ENCODE results near the gene HSPA12A.

The HSPA12A gene

DNA sequence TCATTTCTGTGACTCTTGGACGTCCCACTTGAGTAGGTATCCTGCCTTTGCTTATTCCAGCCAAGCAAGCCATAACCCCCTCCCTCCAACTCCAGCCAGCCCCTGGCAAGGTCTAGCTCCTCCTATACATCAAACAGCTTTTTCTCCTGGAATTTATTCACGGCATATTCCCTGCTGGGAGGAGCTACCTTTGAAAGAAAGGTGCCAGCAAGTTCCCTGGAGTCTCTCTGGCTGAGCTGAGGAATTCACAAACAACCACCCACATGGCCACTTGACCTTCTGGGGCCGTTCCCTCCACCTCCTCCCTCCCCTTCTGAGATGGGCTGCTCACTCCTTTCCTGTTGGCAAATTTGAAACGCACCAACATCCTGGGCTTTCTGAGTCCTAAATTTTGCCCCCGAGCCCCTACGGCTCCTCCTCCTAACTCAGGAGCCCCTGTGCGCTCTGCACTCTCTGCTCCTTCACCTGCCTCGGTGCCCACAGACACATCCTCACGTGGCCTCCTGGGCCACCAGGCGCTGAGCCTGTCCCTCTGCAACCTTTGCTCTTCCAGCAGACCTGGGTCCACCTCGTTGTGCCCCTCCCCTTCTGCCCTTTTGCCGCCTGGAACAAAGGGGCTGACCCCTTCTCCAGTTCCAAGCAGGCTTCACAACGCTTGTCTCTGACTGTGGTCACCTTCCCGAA, 48.0 kb downstream of the HSPA12A start:
- Histone ChIP-seq H3K9me3 (ENCODE audit: control insufficient read depth, insufficient read depth, low read length) (no peaks in the 10 kb centered on the region), H3K9ac (ENCODE audit: low read depth, low read length) (no peak overlapping the region), H3K4me3 (ENCODE audit: low read depth, low read length) (no peak overlapping the region), H3K36me3 (ENCODE audit: control insufficient read depth, insufficient read depth, low read length) (no peaks in the 10 kb centered on the region), H3K27me3 (ENCODE audit: control insufficient read depth, insufficient read depth, low read length) (no peaks in the 10 kb centered on the region), H3K4me1 (ENCODE audit: control insufficient read depth, insufficient read depth, low read length) (peaks cover 15% of the 10 kb centered on the region)

DNA sequence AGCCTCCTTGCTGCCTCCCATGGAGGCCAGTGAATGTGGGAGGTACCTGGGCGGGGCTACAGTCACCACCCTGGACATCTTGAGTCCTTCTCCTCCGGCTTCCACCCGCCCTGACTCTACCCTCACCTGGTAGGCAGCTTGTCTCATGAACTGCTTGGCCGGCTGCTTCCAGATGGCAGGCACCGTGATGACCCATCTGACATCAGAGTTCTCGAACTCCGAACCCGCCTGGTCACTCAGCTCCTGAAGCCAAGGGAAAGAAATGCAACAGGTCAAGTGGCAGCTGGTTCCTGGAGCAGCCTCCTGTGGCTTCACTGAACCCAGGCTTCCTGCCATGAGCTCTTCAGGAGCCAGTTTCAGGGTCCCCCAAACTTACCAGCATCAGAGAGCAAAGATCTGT, 50.1 kb downstream of the HSPA12A start:
- H3K9me3 ChIP-seq (ENCODE audit: control insufficient read depth, insufficient read depth, low read length) = no peaks in the 10 kb centered on the region

GRCh38 chr10:116691635-116692034, 50.7 kb downstream of the HSPA12A start:
- no peaks in the 10 kb centered on the region for H3K36me3 ChIP-seq (ENCODE audit: control insufficient read depth, insufficient read depth, low read length)
- no peak overlapping the region for H3K4me3 ChIP-seq (ENCODE audit: low read depth, low read length)
- no peaks in the 10 kb centered on the region for H3K27me3 ChIP-seq (ENCODE audit: control insufficient read depth, insufficient read depth, low read length)
- H3K9ac ChIP-seq (ENCODE audit: low read depth, low read length) = no peak overlapping the region
- H3K4me1 ChIP-seq (ENCODE audit: control insufficient read depth, insufficient read depth, low read length) = peaks cover 15% of the 10 kb centered on the region
- H3K9me3 ChIP-seq (ENCODE audit: control insufficient read depth, insufficient read depth, low read length) = no peaks in the 10 kb centered on the region

More for the DNA sequence above, 50.1 kb downstream of the HSPA12A start:
- Histone ChIP-seq H3K27me3 (ENCODE audit: control insufficient read depth, insufficient read depth, low read length) (no peaks in the 10 kb centered on the region), H3K9ac (ENCODE audit: low read depth, low read length) (no peak overlapping the region), H3K4me3 (ENCODE audit: low read depth, low read length) (no peak overlapping the region), H3K36me3 (ENCODE audit: control insufficient read depth, insufficient read depth, low read length) (no peaks in the 10 kb centered on the region), H3K4me1 (ENCODE audit: control insufficient read depth, insufficient read depth, low read length) (peaks cover 15% of the 10 kb centered on the region)

DNA sequence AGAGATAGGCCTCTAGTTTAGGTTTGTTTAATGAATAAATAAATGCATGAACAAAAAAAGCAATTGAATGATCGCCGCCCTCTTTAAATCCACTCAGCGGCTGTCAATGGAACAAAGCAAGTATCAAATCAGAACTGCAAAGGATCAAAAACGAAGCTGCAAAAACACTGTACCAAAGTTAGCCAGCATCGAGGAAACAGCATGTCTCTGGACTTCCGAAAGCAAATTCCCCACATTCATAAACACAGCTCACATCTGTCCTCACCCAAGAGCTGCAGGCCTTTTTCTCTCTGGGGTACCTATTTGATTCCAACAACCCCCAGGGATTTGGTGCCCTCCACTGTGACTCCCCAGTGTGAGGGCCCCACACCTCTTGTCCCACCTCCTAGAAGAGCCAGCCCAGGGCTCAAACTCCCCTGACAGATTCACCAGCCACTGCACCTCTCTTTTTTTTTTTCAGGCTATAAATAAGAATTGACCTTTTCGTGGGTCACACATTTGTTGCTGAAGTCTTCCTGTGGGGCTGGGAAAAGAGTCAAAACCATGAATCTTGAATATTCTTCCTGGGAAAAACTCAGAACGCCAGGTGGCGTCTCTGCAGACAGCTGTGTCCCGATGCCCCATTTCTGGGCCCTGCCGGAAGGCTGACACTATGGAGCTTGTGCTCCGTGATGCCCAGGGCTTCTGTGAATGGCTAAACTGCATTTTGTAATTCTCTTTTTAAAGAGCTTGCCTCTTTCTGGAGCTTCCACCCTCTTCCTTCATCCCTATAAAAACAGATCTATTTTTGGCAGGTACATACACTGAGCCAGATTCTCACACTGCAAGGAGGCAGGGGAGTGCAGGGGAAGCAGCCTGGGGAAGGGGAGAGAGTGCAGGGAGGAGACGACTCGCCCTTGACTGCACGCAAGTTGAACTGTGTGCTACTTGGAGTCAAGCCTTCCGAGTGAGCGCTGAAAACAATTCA, 51.7 kb downstream of the HSPA12A start:
- Histone ChIP-seq H3K4me1 (ENCODE audit: control insufficient read depth, insufficient read depth, low read length) (peaks cover 15% of the 10 kb centered on the region), H3K36me3 (ENCODE audit: control insufficient read depth, insufficient read depth, low read length) (no peaks in the 10 kb centered on the region), H3K9ac (ENCODE audit: low read depth, low read length) (no peak overlapping the region), H3K9me3 (ENCODE audit: control insufficient read depth, insufficient read depth, low read length) (no peaks in the 10 kb centered on the region), H3K4me3 (ENCODE audit: low read depth, low read length) (no peak overlapping the region), H3K27me3 (ENCODE audit: control insufficient read depth, insufficient read depth, low read length) (no peaks in the 10 kb centered on the region)

GRCh38 chr10:116689744-116690143, 52.6 kb downstream of the HSPA12A start:
- Histone ChIP-seq H3K27me3 (ENCODE audit: control insufficient read depth, insufficient read depth, low read length) (no peaks in the 10 kb centered on the region), H3K4me3 (ENCODE audit: low read depth, low read length) (no peak overlapping the region), H3K4me1 (ENCODE audit: control insufficient read depth, insufficient read depth, low read length) (peaks cover 15% of the 10 kb centered on the region), H3K9ac (ENCODE audit: low read depth, low read length) (no peak overlapping the region), H3K9me3 (ENCODE audit: control insufficient read depth, insufficient read depth, low read length) (no peaks in the 10 kb centered on the region), H3K36me3 (ENCODE audit: control insufficient read depth, insufficient read depth, low read length) (no peaks in the 10 kb centered on the region)

DNA sequence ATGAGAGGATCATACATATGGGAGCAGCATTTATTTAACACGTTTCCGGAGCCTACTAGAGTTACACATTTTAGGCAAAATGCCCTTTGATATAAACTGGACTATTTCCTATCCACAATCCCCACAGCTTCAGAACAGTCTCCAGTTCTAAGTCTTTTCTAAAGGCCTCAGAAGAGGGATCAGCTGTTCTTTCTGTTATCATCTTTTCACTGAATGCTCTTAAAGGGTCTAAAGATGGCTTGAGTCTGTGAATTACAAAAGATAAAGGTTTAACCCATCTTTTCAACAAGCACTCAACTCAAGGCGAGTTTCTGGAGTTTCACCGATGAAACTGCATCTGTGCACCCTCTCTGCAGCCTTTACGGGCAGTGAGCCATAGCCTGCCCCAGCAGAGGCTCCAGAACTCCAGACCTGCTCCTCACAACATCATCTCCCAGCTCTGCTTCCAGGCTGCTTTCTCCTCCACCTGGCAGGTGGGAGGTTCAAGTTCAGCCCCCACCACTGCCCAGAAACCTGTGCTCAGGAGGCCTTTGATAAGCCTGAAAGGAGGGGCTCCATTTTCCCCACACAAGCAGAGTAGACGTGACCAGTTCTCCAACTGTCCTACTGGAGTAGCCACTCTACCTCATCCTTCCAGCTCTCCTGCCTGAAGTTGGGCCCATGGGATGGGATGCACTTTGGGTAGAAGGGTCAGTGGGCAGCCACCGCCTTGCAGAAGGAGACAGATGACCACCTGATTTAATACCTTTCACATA, 53.4 kb downstream of the HSPA12A start:
- Histone ChIP-seq H3K36me3 (ENCODE audit: control insufficient read depth, insufficient read depth, low read length) (no peaks in the 10 kb centered on the region), H3K27me3 (ENCODE audit: control insufficient read depth, insufficient read depth, low read length) (no peaks in the 10 kb centered on the region), H3K4me3 (ENCODE audit: low read depth, low read length) (no peak overlapping the region), H3K9me3 (ENCODE audit: control insufficient read depth, insufficient read depth, low read length) (no peaks in the 10 kb centered on the region), H3K9ac (ENCODE audit: low read depth, low read length) (no peak overlapping the region), H3K4me1 (ENCODE audit: control insufficient read depth, insufficient read depth, low read length) (peaks cover 14% of the 10 kb centered on the region)

DNA sequence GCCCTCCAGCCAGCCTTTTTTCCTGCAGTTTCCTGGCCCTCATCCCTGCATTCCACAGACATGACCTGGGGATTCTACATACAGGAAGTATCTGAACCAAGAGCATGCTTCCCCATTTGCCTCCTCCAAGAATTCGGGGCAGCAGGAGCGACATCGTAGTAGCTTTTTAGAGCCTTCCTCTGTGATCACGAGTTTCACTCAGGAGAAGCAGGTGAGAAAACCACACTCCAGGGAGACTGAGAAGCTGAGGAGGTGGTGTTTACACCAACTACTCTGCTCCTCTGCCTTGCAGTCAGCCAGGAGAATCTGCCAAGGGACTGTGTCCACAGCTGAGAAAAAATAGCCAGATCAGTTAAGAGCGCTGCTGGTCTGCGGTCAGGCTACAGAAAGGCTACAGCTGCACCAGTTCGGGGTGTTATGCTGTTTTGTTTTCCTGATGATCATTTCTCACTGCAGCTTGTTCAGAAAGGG, 54.1 kb downstream of the HSPA12A start:
- H3K9ac ChIP-seq (ENCODE audit: low read depth, low read length) = no peak overlapping the region
- peaks cover 12% of the 10 kb centered on the region for H3K4me1 ChIP-seq (ENCODE audit: control insufficient read depth, insufficient read depth, low read length)
- no peaks in the 10 kb centered on the region for H3K27me3 ChIP-seq (ENCODE audit: control insufficient read depth, insufficient read depth, low read length)
- H3K36me3 ChIP-seq (ENCODE audit: control insufficient read depth, insufficient read depth, low read length) = no peaks in the 10 kb centered on the region
- no peak overlapping the region for H3K4me3 ChIP-seq (ENCODE audit: low read depth, low read length)
- H3K9me3 ChIP-seq (ENCODE audit: control insufficient read depth, insufficient read depth, low read length) = no peaks in the 10 kb centered on the region

GRCh38 chr10:116687633-116688032, 54.7 kb downstream of the HSPA12A start:
- no peak overlapping the region for H3K9ac ChIP-seq (ENCODE audit: low read depth, low read length)
- no peak overlapping the region for H3K4me3 ChIP-seq (ENCODE audit: low read depth, low read length)
- peaks cover 12% of the 10 kb centered on the region for H3K4me1 ChIP-seq (ENCODE audit: control insufficient read depth, insufficient read depth, low read length)
- H3K36me3 ChIP-seq (ENCODE audit: control insufficient read depth, insufficient read depth, low read length) = no peaks in the 10 kb centered on the region
- no peaks in the 10 kb centered on the region for H3K9me3 ChIP-seq (ENCODE audit: control insufficient read depth, insufficient read depth, low read length)
- H3K27me3 ChIP-seq (ENCODE audit: control insufficient read depth, insufficient read depth, low read length) = no peaks in the 10 kb centered on the region

DNA sequence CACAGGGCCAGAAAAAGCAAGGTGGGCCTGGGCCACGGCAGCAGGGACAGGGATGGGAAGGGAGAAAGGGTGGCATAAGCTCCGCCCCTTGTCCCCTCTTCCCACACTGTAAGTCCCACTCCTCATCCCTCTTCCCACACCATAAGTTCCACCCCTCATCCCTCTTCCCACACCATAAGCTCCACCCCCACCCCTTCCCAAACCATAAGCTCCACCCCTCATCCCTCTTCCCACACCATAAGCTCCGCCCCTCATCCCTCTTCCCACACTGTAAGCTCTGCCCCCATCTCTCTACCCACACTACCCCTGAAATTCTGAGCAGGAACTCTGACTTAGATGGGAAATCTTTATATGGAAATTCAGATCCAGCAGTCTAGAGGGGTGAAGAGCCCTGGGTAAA, 55.7 kb downstream of the HSPA12A start:
- no peaks in the 10 kb centered on the region for H3K36me3 ChIP-seq (ENCODE audit: control insufficient read depth, insufficient read depth, low read length)
- H3K9ac ChIP-seq (ENCODE audit: low read depth, low read length) = no peak overlapping the region
- H3K4me1 ChIP-seq (ENCODE audit: control insufficient read depth, insufficient read depth, low read length) = peaks cover 14% of the 10 kb centered on the region
- H3K9me3 ChIP-seq (ENCODE audit: control insufficient read depth, insufficient read depth, low read length) = no peaks in the 10 kb centered on the region
- no peaks in the 10 kb centered on the region for H3K27me3 ChIP-seq (ENCODE audit: control insufficient read depth, insufficient read depth, low read length)
- no peak overlapping the region for H3K4me3 ChIP-seq (ENCODE audit: low read depth, low read length)

GRCh38 chr10:116685807-116686206, 56.6 kb downstream of the HSPA12A start:
- no peak overlapping the region for H3K4me3 ChIP-seq (ENCODE audit: low read depth, low read length)
- no peaks in the 10 kb centered on the region for H3K9me3 ChIP-seq (ENCODE audit: control insufficient read depth, insufficient read depth, low read length)
- H3K27me3 ChIP-seq (ENCODE audit: control insufficient read depth, insufficient read depth, low read length) = no peaks in the 10 kb centered on the region
- peaks cover 9% of the 10 kb centered on the region for H3K4me1 ChIP-seq (ENCODE audit: control insufficient read depth, insufficient read depth, low read length)
- no peak overlapping the region for H3K9ac ChIP-seq (ENCODE audit: low read depth, low read length)
- H3K36me3 ChIP-seq (ENCODE audit: control insufficient read depth, insufficient read depth, low read length) = no peaks in the 10 kb centered on the region

DNA sequence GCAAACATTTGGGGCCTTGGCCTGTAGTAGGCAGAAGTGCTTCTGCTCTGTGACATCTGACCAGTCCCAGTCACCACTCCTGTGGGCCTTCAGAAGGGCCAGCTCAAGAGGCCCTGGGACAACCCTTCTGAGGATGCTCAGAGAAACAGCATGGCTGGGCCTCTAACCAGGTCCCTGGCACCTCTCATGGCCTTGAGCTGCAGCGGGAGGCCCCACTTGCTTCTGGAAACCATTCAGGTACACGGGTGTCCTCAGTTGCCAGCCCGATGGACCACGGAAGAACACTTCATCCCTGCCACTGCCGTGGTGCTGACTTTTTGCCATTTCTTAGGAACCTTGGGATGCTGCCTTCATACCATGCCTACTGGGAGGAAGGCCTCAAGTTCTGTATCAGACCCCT, 57.6 kb downstream of the HSPA12A start:
- Histone ChIP-seq H3K9ac (ENCODE audit: low read depth, low read length) (no peak overlapping the region), H3K9me3 (ENCODE audit: control insufficient read depth, insufficient read depth, low read length) (no peaks in the 10 kb centered on the region), H3K27me3 (ENCODE audit: control insufficient read depth, insufficient read depth, low read length) (no peaks in the 10 kb centered on the region), H3K4me3 (ENCODE audit: low read depth, low read length) (no peak overlapping the region), H3K4me1 (ENCODE audit: control insufficient read depth, insufficient read depth, low read length) (peaks cover 3% of the 10 kb centered on the region), H3K36me3 (ENCODE audit: control insufficient read depth, insufficient read depth, low read length) (no peaks in the 10 kb centered on the region)

Data from iPS-15b (cell line).